Stimulated activated CD4-positive, alpha-beta T cell treated with anti-CD3 and anti-CD28 coated beads, Interleukin-1b, Interleukin-23, amount 100 ng/mL, for 24 hours (primary cell): ENCODE measurements around the gene ARHGEF12.

ENCODE experiments used
- DNase-seq, 4 experiments: peaks; one replicate each; pipeline ENCODE4 v3.0.0-alpha.2; 2020; ENCODE audit warnings: low read depth in 4 of 4, low spot score in 1 of 4

The ARHGEF12 gene

GRCh38 chr11:120383518-120384155 lies 47.4 kb downstream of the ARHGEF12 start:
- no peak for DNase-seq

DNA sequence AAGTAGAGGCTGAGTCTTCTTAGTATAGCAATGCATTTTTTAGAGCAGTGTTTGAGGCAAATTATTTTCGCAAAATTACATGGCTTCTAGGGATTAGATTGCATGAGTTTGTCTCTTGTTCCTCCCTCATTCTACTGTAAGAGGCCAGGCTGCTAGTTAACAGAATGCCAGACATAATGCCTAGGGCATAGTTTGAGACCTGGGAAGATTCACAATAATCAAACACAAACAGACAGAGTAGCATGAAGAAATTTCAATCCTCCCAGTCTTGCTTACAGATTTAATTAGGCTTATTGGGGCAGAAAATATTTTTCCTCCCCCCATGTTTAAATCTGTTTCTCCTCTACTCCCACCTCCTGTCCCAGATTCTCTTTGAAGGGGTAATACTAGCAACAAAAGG lies 48.3 kb downstream of the ARHGEF12 start:
- DNase-seq: no peak

- DNase-seq: no peak
These were observed 48.9 kb downstream of the ARHGEF12 start for GRCh38 chr11:120385110-120385509.

DNA sequence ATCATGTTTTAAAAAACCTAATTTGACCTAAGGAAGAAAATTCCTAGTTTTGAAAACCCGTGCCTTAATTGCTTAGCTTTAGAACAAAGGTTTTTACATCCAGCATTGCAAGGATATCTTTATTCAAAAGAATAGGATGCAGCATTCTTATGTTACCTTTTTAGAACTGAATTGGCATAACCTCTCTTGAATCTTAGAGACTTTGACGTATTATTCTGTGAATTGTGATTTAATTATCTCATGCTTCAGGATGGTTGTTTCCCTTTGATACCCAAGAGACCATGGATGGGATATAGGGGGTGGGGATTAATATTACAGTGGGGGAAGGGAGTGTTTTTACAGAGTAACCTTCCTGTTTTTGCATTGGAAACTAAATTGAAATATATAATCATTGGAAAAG lies 49.4 kb downstream of the ARHGEF12 start:
- no peak for DNase-seq

- no peak for DNase-seq
These were observed 50.1 kb downstream of the ARHGEF12 start for GRCh38 chr11:120386318-120386717.

GRCh38 chr11:120386774-120387371 lies 50.7 kb downstream of the ARHGEF12 start:
- no peak for DNase-seq

- DNase-seq: no peak
These were observed 52.0 kb downstream of the ARHGEF12 start for GRCh38 chr11:120388261-120388660.

DNA sequence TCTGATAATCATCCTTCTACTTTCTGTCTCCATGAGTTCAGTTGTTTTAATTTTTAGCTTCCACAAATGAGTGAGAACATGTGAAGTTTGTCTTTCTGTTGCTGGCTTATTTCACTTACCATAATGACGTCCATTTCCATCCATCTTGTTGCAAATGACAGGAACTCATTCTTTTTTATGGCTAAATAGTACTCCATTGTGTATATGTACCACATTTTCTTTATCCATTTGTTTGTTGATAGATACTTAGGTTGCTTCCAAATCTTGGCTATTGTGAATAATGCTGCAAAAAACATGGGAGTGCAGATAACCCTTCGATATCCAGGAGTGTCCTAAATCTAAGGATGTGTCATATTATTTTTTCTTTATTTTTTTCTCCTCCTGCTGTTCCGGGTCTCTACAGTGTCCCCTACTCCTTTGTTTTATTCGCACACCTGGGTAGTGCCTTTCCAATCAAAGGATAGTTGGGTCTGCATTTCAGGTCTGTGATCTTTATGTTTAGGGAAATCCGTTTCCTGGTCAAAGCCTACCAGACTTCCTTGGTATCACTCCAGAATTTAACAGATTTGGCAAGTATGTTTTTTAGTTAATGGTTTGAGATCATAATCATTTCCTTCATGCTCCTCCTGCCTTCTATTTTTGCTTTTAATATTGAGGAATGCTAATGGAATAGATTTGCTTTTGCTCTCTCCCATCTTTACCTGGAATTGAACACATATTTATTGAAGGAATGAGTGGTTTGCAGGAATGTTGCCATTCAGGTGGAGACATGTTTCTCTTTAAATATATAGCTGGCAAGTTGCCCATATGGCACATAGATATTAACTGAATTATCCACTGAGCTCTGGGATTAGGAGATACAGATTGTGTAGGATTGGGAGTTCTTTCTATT lies 53.7 kb downstream of the ARHGEF12 start:
- DNase-seq: no peak

DNA sequence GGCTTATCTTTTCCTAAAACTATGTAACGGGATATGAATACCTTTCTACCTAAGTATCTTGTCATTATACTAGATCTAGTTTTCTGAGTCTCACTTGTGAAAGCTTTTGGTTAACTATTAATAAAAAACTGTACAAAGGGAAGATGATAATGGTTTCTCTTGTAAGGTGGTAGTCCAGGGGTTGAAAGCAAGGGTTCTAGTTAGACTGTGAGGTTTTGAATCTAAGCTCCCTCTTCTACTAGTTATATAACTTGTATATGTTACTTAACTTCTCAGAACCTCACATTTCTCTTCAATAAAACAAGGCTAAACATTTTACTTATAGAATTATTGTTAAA lies 54.3 kb downstream of the ARHGEF12 start:
- no peak for DNase-seq

GRCh38 chr11:120391292-120391691 lies 55.1 kb downstream of the ARHGEF12 start:
- no peak for DNase-seq

DNA sequence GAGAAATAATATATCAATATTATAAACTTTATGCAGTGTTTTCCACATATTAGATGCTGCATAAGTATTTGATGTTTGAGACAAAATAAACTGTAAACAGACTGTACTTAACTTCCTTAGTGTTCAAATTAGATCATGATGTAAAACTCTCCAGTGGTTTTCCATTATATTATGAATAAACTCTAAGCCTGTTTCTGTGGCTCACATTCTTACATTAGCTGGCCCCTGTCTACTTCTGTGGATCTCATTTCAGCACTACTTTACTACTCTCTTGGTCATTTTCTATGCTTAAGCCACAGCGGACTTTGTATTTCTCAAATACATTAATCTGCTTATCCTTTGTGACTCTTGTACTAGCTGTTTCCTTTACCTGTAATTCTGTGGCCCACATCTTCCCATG lies 55.6 kb downstream of the ARHGEF12 start:
- no peak for DNase-seq

GRCh38 chr11:120392314-120392713 lies 56.1 kb downstream of the ARHGEF12 start:
- DNase-seq: no peak

DNA sequence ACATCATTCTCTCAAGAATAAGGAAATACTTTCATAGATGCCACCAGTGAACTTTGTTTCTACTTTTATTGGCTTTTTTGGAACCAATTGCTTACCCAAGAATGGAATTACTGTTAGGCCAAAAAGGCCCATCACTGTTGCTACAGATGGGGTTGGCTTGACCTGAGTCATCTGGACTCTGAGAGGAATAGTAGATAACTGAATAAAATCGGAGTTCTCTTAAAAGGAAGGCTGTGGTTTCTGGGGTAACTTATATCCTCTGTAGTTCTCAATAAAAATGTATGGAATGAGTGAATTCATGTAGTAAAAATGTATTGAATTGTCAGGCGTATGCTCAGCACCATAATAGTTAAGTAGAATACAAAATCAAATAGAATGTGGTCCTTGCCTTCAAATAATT lies 56.6 kb downstream of the ARHGEF12 start:
- DNase-seq: no peak

- DNase-seq: no peak
These were observed 57.9 kb downstream of the ARHGEF12 start for GRCh38 chr11:120394119-120394518.

- DNase-seq: no peak
These were observed 59.6 kb downstream of the ARHGEF12 start for GRCh38 chr11:120395778-120396177.

GRCh38 chr11:120398132-120398531 lies 61.9 kb downstream of the ARHGEF12 start:
- DNase-seq: no peak

- no peak for DNase-seq
These were observed 63.1 kb downstream of the ARHGEF12 start for GRCh38 chr11:120399307-120399706.

- DNase-seq: no peak
These were observed 64.6 kb downstream of the ARHGEF12 start for GRCh38 chr11:120400564-120401364.

DNA sequence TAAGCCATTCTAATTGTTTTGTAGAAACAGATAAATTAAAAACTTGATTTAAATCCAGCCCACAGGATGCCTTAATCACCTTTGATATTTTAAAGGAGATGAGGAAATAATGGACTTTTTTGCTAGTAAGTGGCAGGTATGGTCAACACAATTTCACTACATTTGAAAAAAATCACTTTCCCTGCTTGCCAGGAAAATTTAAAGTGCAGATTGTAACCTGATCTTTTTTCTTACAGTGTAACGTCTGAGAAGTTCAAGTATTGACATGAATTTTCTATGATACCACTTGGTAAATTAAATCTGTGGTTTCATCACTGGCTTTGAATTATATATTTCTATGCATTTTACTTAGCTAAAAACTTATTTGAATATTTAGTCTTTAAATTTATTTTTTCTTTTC lies 65.3 kb downstream of the ARHGEF12 start:
- no peak for DNase-seq

- DNase-seq: no peak
These were observed 67.8 kb downstream of the ARHGEF12 start for GRCh38 chr11:120403966-120404365.

DNA sequence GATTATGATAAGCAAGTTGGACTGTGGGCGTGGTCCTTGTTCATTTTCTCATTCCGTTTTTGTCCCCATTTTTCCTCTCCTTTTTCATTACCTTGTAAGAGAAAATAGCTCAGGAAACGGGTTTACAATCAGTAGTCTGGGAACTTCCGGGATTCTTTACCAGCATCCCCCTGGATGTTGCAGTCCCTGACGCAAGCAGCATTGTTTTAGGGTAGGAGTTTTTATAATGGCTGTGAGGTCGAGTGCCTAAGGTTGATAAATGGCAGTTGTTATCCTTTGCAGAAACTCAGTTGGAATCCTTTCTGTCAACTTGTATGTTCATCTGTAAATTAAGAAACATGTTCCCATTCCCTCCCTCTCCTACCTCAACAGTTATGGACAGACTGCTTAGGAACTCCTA lies 68.3 kb downstream of the ARHGEF12 start:
- DNase-seq: no peak

DNA sequence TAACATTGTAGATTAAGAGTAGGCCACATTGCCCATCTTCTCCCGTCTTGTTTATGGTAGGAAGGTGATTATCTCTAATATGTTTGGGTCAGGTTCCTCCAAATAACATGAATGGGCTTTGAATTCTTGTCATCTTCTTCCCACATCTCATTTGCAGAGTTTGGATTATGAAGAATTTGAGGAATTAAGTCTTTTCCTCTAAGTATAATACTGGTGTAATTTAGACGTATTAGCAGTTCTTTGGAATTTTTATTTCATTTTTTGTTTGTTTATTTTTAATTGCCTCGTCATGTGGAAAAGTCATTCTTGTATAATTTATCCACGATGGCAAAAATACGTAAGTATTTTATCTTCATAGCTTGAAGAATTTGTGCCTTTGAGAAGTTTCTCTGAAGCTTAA lies 73.4 kb downstream of the ARHGEF12 start:
- no peak for DNase-seq
